NCI-H146 treated with DMSO at 0.1 percent for 48 hours (cell line): ENCODE results near the gene CDK8.
A peak's percentile ranks its signal among the peaks of the same experiment; 100 is the strongest.

ENCODE experiments used
- DNase-seq: peaks from one replicate; lab custom pipeline; 2025; ENCODE audit not compliant: unreplicated experiment; lab: John Stamatoyannopoulos, UW

Gene CDK8

GRCh38 chr13:26253787-26254582 lies at the start of gene CDK8:
Gene CDK8, plus strand, starts transcription at chr13:26254129. Its CDS starts 513 bp downstream, at chr13:26254642.
- DNase-seq = peak; percentile 95

- no peak for DNase-seq
Observed at GRCh38 chr13:26208287-26208686, 45.6 kb upstream of the CDK8 start.

DNA sequence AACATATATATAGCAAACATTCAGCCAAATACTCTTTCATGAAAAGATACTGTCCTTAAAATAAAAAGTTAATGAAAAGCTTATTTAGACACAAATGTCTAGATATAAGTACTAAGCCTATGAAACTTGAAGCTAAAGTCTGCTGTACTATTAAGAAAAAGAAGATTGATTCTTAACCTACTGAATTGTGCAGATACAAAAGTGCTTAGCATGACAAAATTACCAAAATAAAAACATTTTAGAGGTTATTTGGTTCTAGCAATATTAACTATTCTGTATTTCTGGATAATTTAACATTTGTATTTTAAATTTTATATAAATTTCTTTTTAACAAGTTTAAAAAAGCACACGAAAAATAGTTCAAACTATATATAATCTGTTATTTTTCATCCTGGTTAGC lies 40.6 kb upstream of the CDK8 start:
- DNase-seq = no peak

- no peak for DNase-seq
Observed at GRCh38 chr13:26213982-26214381, 39.9 kb upstream of the CDK8 start.

DNA sequence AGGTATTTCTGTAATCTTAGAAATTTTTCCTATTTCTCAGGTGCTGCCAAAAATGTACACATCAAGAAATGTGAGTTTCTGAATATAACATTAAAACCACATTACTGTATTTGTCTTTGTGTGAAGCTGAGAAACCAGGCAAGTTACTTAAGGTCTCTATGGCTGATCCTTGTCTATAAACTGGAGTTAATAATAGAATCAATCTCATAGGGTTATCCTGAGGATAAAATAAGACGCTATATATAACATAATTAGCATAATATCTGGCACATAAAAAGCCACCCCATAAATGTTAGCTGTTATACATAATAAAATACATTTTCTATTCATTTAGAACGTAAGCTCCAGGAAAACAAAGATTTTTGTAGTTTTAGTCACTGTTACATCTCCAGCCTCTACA lies 37.9 kb upstream of the CDK8 start:
- DNase-seq = no peak

DNA sequence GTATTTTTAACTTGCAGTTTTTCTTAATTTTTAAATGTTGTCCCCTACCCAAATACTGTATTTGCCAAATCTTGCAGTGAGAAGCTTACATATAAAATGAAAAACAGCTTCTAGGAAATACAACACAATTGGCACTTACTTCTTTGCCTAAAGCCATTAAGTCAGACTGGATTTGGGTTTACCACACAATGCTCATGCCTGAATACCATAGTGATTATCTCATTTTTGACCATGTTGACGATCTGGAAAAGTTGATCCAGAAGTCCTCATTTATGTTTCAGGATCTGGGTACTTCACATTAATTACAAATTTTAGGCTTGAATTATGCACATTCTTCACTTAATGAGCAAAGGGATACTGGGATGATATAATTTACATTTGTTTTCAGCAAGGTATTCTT lies 34.2 kb upstream of the CDK8 start:
- no peak for DNase-seq

DNA sequence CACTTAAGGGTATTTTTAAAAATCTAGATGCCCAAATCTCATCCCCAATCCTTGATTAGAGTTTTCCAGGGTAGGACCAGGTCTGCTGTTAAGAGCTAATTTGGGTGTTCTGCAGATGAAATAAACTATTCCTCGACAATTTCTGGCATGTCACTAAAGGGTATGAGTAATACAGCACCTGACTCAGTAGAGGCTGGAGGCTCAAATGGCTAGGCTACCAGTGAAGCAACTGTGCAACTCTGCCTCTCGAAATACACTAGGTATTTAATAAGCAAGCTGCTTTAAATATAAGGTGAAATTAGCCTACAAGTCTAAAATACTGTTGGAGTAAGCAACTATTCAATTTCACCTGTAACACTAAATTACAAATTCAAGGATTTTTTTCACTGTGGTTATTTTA lies 33.4 kb upstream of the CDK8 start:
- no peak for DNase-seq

DNA sequence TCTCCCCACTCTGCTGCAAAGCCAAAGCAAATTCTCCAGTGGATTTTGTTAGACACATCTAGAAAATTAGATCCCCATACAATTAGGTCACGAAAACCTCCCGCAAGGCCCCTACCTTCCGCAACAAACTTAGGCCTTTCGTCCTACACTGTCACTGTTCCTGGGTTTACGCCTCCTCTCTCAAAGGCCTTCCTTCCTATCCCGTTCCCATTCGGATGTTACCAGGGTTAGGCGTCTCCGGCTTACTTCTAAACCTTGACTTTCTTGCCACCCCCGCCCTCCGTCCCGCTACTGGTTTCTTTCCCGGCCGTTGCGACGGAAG lies 32.6 kb upstream of the CDK8 start:
- DNase-seq = no peak

DNA sequence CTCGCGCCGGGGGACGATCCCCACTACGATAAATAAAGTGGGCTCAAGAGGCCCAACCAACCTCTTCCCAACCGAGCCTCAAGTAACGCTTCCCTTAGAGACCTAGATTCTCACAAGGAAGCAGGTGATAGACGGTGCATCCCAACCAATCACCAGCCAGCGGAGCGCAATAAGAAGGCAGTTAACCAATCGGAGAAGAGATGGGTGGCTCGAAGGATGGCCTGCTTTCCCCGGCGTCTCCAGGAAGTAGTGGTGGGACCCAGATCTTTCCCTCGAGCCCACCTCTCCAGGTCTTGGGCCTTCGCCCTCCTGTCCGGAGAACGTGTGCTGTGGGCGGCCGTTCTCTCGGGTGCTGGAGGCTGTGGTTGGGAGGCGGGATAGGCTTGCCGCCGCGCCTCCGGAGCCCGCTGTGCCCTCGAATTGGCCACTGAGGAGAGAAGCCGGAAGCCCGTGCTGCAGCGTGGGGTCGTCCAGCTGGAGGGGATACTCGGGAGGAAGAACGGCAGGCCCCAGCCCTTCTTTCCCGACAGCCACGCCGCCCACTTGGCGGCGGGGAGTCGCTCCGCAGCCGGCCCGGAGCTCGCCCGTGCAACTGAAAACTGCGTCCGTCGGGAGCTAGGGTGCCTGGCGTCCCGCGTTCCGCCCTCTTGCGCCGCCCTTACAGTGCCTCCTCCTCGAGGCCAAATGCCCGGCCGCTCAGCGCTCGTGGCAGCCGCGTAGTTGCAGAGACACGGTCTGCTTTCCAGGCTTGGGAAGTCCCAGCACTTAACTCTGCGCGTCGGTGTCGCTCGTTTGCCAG lies 32.0 kb upstream of the CDK8 start, which contains the start of gene RNF6:
RNF6 (minus strand) TSS at position 594 of the 799 bp plus-strand sequence. CDS start 2,665 bp downstream, outside the sequence.
- DNase-seq = peak; percentile 92

DNA sequence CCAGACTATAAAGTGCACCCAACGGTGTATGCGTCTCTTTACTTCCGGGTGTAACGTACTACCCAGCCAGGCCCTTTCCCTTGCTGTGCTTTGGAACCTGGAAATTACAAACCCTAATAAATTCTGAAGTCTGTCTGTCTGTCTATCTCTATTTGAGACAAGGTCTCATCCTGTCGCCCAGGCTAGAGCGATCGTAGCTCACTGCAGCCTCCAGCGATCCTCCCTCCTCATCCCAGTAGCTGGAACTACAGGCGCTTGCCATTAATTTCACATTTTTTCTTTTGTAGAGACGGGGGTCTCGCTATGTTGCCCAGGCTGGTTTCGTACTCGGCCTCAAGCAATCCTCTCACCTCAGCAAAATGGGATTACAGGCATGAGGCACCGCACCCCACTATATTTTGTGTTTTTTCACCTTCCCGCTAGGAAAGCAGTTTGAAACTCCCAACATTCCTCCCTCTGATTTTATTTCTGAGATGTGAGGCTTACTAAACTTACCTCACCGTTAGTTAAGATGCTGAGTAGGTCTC lies 31.3 kb upstream of the CDK8 start:
- peak; percentile 79 for DNase-seq

- no peak for DNase-seq
Observed at GRCh38 chr13:26225896-26226617, 27.9 kb upstream of the CDK8 start.

DNA sequence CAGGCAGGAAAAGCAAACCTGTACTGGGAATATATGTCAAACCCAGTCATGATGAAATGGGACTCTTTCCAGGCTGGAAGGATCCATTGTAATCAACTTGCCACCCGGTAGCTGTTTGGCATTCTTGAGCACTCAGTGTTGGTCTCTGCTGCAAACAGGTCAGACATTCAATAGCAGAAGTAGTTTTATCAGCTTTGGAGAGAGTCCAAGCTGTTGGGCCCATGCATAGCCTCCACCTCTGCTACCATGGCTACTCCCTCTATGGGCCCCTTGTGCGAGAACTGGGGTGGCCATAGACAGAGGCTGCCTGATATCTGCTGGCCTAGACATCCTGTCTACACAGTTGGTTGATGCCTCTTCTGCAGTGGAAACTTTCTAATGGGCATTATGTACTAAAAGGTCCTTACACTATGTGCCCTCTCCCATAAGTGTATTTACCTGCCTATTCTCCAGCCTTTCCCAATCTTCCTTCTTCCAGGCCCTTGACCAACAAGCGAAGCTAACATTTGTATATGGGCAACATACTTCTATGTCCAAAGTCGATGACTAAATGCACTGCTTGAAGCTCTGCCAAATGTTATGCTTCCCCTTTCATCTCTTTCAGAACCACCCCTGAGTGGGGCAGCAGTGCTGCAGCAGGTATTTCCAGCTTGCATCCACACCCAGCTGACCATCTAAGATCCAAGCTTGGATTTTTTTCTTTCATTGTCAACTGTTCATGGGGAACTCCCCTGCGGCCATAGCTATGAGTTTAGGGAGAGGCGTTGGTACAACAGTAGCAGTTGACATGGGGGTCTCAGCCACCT lies 26.6 kb upstream of the CDK8 start:
- DNase-seq = no peak

- no peak for DNase-seq
Observed at GRCh38 chr13:26228096-26228495, 25.8 kb upstream of the CDK8 start.

DNA sequence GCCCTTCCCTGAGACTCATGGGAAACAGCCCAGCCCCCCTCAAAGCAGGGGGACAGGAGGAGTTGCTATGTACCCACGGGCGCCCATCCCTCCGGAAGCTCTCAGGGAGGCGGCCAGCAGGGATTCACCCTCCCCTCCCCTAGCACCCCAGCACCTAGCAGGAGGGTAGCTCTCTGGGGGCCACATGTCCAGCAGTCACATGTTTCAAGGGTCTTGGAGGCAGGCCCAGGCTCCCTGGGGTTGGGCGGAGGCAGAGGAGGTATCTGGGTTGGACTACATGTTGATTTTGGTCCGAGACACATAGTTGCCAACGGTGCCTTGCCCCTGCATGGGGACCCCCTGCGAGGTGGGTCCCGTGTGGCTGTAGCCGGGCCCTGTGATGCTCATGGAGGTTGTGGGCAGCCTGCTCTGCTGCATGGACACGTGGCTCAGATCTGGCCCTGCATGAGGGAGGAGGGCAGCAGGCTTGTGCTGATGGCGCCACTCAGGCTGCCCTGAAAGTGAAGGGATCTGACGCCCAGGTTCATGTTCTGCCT lies 24.8 kb upstream of the CDK8 start:
- DNase-seq = no peak

DNA sequence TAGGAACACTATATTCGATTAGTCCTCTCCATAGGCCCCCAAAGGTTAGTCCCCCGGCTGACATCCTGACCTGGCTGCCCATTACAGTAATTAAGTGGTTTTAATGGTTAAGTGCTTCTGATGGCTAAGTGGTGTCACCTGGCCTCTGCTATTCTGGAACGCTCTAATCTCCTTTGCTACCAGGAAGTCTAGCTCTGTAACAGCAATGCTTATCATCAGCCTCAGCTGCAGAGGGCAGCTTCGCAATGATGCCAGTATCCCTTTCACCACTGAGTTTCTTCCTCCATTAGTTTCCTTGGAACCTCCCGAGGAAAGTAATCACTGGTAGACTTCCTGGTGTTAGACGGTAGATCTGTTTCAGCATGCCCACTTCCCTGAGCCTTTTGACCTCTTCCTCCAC lies 23.2 kb upstream of the CDK8 start:
- DNase-seq = peak; percentile 11

GRCh38 chr13:26236296-26236695 lies 17.6 kb upstream of the CDK8 start:
- DNase-seq = no peak

- DNase-seq = no peak
Observed at GRCh38 chr13:26246154-26246553, 7.8 kb upstream of the CDK8 start.

DNA sequence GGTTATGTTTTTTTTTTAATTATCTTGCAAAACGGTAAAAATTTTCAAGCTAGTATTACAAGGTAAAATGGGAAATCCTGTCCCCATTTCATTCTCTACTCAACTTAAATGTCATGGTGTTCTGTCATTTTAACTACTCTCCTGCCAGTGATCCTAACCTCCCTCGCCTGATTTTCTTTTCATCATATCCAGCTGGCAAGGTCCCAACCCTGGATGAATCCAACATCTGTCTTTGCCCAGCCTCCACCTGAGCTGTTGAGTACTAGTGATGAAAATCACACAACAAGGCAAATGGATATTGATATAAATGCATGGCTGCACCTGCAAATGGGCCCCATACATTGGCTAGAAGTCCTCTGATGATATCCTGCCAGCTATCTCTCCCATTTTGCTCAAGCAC lies 6.9 kb upstream of the CDK8 start:
- DNase-seq = no peak

DNA sequence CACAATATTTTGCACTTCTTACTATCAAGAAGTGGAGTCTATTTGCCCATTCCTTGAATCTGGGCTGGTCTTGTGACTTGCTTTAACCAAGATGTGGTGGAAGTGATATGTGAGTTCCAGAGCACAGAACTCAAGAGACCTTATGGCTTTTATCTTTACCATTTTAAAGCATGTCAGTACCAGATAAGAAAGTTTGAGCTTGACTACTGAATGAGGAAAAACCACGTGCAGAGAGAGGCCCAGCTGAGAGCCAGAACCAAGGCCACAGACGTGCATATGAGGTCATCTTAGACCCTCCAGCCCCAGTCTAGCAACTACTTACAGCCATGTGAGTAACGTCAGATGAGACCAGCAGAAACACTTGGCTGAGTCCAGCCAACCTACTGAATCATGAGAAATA lies 6.3 kb upstream of the CDK8 start:
- no peak for DNase-seq

DNA sequence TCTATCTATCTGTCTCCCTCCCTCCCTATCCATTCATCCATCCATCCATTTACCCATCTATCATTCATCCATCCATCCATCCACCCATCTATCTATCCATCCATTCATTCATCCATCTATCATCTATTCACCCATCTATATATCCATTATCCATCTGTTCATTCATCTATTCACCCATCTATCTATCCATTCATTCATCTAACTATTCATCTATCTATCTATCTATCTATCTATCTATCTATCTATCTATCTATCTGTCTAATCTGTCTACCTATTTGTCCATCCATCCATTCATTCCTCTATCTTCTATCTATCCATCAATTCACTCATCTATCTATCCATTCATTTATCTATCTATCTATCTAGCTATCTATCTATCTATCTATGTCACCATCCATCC lies 4.4 kb upstream of the CDK8 start:
- no peak for DNase-seq
